Stimulated activated CD8-positive, alpha-beta memory T cell treated with anti-CD3 and anti-CD28 coated beads, Interleukin-4, amount 100 ng/mL, for 24 hours (primary cell): ENCODE results near the gene IVD.
A peak's percentile ranks its signal among the peaks of the same experiment; 100 is the strongest.

Experiments used
- DNase-seq: peaks from one replicate; pipeline ENCODE4 v3.0.0-alpha.2; 2020; ENCODE audit warnings: low read depth

IVD gene

DNA sequence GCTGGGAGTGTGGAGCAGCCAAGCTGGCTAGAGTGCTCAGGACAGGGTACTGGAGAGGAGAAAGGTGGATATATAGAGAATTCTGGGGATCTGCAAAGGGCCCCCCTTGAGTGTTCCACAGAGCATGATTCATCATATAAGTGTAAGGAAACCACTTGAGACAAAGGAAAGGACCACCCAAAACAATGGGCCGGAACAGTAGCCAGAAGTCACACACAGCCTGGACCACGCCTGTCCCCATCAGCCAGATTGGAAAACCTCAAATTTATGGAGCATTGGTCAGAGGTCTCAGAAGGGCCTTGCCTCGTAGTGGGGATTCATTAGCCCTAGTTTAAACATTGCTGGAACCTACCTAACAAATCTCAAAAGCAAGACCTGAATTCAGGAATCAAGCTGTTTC lies 28.0 kb upstream of the IVD start:
- no peak for DNase-seq

GRCh38 chr15:40379374-40379773 lies 26.2 kb upstream of the IVD start:
- DNase-seq, result no peak

DNA sequence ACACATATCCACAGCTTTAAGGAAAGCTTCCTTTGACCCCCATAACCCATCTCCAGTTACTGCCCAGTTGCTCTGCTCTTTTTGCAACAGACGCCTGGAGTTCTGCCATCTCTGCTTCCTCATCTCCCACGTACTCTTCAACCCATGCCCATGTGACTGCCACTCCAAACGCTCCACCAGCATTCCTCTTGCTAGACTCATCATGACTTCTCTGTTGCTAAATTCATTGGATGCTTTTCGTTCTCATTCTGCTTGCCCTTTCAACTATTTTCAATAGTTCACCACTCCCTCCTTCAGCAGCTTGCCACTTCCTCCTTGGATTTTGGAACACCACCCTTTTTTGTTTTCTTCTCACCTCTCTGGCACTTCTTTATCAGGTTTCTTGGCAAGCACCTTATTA lies 25.7 kb upstream of the IVD start:
- no peak for DNase-seq

DNA sequence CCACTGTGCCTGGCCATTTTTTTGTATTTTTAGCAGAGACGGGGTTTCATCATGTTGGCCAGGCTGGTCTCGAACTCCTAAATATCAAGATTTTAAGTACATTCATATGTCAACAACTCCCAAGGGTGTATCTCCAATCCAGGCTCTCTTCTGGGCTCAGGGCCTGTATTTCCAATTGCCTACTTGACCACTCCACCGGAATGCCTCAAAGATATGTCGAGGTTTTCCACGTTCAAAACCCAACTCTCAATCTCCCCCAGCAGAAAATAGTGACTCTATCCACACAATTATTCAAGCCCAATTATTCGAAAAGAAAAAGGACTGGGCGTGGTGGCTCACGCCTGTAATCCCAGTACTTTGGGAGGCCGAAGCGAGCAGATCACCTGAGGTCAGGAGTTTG lies 25.0 kb upstream of the IVD start:
- DNase-seq, result no peak

GRCh38 chr15:40381818-40382529 lies 23.6 kb upstream of the IVD start:
- DNase-seq, result no peak

DNA sequence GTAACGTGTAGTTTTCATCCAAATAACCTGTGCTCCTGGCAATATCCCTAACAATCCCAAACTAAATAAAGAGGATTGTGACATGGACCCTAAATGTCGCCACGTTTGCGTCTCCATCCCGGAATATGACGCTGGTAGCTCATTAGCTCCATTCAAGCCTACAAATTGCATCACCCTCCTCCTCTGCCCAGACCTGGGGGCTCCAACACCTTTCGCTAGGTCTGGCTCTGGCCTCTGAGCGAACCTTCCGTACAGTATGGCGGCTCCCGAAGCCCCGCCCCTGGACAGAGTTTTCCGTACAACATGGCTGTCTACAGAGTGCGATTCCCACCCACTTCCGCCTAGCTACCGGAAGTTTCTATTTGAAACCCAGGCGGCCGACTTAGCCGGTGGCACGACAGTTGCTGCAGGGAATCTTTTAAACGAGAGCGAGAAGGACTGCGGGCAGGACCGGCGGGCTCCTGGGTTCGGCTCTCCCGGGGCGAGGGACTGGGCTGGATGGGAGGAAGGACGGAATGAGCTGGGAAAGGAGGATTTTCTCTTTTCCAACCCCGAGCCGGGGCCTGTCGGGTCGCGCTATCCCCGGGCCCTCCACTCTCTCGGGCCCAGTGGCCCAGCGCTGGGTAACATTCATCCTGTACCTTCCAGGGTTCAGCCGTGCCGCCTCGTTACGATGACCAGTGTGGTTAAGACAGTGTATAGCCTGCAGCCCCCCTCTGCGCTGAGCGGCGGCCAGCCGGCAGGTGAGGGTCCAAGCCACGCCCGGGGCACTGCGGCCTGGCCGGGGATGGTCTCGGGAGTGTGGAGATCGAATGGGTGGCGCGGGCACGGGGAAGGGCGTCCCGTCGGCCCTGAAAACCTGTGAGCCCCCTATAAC lies 22.8 kb upstream of the IVD start, which contains the start of gene KNSTRN:
Gene KNSTRN, plus strand, starts transcription at position 142 of the 877 bp plus-strand sequence. Its CDS starts 115 bp downstream, at position 257.
- peak; percentile 87 for DNase-seq

- no peak for DNase-seq
These were observed 19.1 kb upstream of the IVD start for GRCh38 chr15:40386480-40386879.

DNA sequence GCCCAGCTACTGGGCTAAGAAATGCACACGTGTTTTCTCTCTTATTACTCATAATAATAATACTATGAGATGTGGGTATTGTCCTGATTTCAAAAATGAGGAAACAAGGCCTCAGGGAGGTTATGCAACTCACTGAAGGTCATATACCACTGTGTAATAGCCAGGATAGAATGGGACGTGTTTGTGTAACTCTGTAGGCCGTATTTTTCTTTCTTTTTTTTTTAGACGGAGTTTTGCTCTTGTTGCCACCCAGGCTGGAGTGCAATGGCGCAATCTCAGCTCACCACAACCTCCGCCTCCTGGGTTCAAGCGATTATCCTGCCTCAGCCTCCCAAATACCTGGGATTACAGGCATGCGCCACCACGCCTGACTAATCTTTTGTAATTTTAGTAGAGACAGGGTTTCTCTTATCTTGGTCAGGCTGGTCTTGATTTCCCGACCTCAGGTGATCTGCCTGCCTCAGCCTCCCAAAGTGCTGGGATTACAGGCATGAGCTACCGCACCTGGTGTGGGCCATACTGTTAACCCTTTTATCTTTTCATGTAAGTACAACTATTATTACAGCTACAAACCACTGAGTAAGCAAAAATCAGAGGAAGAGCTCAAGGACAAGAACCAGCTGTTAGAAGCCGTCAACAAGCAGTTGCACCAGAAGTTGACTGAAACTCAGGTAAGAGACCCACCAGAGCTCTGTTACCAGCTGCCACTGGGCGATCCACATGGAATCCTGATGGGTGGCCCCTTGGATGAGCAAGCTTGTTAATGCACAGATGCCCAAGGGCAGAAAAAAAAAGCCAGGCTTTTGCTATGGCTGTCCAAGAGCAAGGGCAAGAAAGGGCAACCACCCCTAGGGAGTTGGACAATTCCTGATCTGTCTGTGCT lies 16.4 kb upstream of the IVD start:
- no peak for DNase-seq

DNA sequence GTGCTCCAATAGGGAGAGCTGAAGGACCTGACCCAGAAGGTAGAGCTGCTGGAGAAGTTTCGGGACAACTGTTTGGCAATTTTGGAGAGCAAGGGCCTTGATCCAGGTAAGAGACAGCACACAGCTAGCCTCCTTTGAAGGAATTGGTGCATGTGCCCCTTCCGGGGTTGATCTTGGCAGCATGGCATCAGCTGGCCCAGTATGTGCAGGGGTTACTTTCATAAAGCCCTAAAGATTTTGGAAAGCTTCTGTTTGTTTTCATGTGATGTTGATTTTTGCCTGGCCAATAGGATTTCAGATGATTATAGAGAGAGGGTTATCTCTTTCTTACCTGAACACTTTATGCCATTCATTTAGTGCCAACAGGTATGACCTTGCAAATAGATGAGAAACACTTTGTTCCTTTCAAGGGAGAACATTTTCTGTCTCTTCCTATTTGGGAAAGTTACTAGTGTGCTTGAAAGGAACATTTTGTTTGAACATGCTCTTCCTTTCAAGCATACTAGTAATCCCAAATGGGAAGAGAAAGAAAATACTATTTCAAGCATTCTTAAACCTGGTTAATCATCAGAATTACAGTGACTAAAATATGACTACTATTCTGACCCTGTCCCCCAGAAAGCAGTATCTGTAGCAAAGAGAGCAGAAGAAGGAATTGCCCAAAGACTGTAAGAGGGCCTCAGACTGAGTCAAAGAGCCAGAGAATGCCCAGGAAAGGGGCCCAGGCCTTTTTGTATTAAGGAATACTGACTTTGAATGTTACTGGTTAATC lies 15.6 kb upstream of the IVD start:
- no peak for DNase-seq

DNA sequence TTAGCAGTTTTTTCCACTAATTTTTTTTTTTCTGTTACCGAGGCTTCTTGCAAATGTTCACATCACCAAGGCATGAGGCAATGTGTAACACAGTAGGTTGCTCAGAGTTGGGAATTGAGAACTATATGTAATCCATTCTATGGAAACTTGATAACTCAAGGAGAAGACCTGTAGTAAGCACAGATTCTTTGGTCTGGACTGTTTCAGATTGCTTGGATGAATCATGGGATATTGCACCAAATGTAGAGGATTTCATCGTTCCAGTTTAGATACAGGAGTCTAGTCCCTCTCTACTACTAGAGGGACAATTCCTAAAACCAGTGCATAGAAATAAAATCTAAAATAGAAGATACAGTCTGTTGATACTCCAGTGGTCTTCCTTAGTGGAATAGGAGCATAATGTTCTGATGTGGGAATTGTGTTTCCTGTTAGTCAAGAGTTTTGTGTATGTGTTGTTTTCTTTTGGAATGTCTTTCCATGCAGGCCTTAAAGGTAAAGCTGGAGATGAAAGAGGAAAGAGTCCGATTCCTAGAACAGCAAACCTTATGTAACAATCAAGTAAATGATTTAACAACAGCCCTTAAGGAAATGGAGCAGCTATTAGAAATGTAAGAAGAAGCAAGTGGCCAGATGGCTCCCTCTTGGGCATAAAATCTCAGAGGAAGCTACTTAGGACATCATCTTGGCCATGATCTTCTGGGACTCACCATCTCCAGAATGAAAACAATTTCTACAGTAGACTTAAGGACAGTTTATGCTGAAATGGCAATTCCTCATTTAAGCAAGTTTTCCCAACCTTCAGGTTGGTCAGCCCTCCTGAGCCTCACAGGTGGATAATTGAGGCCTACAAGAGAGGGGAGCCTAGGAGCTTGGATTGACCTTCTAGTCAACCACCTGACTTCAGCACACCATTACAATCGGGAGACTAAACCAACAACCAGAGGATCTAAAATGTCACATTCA lies 12.3 kb upstream of the IVD start:
- no peak for DNase-seq

GRCh38 chr15:40397688-40398412 lies 7.7 kb upstream of the IVD start:
- no peak for DNase-seq

- DNase-seq, result no peak
These were observed 7.2 kb upstream of the IVD start for GRCh38 chr15:40398413-40398873.

- no peak for DNase-seq
These were observed 6.2 kb upstream of the IVD start for GRCh38 chr15:40399370-40399769.

- DNase-seq, result no peak
These were observed 1.9 kb downstream of the IVD start for GRCh38 chr15:40407330-40407990.

GRCh38 chr15:40409366-40409765 lies 3.8 kb downstream of the IVD start:
- DNase-seq, result no peak

- no peak for DNase-seq
These were observed 4.9 kb downstream of the IVD start for GRCh38 chr15:40410476-40410875.

- DNase-seq, result no peak
These were observed 6.6 kb downstream of the IVD start for GRCh38 chr15:40412095-40412759.

DNA sequence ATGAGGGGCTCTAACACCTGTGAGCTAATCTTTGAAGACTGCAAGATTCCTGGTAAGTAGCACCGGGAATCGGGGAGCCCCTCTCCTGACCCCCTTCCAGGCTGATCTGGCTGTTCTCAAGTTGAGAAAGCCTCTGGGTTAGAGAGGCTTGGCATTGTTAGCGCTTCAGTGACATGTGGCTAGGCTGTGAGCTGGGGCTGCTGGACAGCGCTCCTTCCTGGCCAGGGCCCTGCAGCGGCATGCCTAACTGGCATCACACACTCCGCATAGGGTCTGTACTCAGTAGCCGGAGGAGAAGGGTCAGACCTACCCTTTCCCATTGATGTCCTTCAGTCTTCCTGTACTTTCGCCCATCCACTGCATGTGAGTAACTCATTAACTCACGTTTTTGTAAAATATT lies 7.4 kb downstream of the IVD start:
- DNase-seq, result no peak
